ENCODE measurements around the gene MYO1F.

DNA sequence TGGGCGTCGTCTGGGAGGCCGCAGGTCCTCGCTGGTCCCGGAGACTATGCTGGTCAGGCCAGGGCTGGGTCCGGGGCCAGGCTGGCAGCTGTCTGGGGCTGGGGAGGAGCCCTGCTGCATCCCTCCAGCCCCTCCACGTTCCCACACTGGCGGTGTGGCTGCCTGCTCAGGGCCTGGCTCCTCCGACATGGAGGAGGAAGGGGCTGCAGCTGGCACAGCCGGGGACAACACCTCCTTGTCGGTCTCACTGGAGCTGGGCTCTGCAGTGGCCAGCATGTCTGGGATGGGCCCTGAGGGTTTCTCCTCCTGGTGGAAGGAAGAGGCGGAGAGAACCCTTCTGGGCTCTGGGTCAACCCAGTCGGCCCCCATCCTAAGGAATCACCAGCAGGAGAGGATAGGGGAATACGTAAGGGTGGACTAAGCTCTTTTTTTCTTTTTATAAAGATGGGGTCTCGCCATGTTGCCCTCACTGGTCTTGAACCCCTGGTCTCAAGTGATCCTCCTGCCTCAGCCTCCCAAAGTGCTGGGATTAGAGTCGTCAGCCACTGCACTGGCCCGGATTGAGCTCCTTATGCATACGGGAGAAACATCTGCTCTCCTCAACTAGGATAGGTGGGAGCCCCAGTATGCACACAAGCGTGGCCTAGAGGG, 64.1 kb downstream of the MYO1F start:
- TF ChIP-seq, protein P1, sequence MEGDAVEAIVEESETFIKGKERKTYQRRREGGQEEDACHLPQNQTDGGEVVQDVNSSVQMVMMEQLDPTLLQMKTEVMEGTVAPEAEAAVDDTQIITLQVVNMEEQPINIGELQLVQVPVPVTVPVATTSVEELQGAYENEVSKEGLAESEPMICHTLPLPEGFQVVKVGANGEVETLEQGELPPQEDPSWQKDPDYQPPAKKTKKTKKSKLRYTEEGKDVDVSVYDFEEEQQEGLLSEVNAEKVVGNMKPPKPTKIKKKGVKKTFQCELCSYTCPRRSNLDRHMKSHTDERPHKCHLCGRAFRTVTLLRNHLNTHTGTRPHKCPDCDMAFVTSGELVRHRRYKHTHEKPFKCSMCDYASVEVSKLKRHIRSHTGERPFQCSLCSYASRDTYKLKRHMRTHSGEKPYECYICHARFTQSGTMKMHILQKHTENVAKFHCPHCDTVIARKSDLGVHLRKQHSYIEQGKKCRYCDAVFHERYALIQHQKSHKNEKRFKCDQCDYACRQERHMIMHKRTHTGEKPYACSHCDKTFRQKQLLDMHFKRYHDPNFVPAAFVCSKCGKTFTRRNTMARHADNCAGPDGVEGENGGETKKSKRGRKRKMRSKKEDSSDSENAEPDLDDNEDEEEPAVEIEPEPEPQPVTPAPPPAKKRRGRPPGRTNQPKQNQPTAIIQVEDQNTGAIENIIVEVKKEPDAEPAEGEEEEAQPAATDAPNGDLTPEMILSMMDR (IDR thresholded peaks at IDR 0.05): no peak
- no peak for TF ChIP-seq POLR2A (IDR thresholded peaks at IDR 0.05)
